ENCODE results near the gene TYW1B.
"Not testable (repeated sequence)": the region's sequence is repeated elsewhere in the genome, so short reads cannot be mapped to it uniquely, and the experiment has no call there.

DNA sequence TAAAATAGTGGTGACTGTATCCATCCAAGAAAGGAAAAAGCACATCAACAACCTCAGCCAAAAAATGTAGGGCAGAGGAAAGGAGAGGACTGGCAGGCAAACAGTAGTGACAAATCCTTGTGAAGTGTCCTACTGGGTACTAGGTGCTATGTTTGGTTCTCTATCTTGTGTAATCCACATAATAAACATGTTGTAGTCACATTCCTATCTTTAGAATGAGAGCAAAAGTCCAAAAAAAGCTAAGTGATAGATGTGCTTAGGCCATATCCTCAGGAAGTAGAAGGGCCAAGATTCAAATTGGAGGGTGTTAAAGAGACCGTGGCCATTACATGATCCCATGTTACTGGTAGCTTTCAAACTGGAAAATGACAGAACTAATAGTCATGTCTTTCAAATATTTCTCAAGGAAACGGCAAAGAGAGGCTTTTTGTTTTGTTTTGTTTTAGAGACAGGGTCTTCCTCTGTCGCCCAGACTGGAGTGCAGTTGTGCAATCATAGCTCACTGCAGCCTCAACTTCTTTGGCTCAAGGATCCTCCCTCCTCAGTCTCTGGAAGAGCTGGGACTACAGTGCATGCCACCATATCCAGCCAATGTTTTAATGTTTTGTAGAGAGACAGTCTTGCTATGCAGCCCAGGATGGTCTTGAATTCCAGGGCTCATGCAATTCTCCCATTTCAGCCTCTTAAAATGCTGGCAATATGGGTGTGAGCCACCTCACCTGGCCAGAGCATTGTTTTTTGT is 244.2 kb downstream of the TYW1B start:
- TF ChIP-seq, protein P1, sequence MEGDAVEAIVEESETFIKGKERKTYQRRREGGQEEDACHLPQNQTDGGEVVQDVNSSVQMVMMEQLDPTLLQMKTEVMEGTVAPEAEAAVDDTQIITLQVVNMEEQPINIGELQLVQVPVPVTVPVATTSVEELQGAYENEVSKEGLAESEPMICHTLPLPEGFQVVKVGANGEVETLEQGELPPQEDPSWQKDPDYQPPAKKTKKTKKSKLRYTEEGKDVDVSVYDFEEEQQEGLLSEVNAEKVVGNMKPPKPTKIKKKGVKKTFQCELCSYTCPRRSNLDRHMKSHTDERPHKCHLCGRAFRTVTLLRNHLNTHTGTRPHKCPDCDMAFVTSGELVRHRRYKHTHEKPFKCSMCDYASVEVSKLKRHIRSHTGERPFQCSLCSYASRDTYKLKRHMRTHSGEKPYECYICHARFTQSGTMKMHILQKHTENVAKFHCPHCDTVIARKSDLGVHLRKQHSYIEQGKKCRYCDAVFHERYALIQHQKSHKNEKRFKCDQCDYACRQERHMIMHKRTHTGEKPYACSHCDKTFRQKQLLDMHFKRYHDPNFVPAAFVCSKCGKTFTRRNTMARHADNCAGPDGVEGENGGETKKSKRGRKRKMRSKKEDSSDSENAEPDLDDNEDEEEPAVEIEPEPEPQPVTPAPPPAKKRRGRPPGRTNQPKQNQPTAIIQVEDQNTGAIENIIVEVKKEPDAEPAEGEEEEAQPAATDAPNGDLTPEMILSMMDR (IDR thresholded peaks at IDR 0.05): not testable (repeated sequence)
- not testable (repeated sequence) for TF ChIP-seq POLR2A, EP300 (IDR thresholded peaks at IDR 0.05)

Data from tibial nerve (tissue), 4 donors.